Posterior vena cava (tissue), 2 donors: Measurements from ENCODE around the gene PEMT. TPM values are rescaled to one million over a fixed set of nuclear protein-coding genes. Genes with fewer than 3 reads are reported as not detected.
"Not testable (repeated sequence)": the region's sequence is repeated elsewhere in the genome, so short reads cannot be mapped to it uniquely, and the experiment has no call there.

ENCODE experiments used
- DNase-seq: peaks from one replicate; pipeline ENCODE4 v3.0.0-alpha.2; 2020; ENCODE audit warnings: low spot score
- intact Hi-C, 2 donors: fragments of 100-400 bp; cut with DNase I; formaldehyde crosslinking; loops; one replicate each; pipeline versions ENCODE4 v1.14.1 to v1.14.2; 2022 to 2023
- total RNA-seq, 2 donors: library from RNA; stranded (reverse); fragmentation: NEBNext Ultra II Directional; extraction: Animal tissue kit (Norgen Biotek cat#: 25700); gene quantifications; one replicate each; pipeline ENCODE4 v1.2.1, GENCODE V29; 2021
- donor health status: DM: yes; HTN: yes; CAD: no.
- donor health status: DM: yes; HTN: yes; CAD: no.

The PEMT gene
- total RNA-seq, 2 donors from 2014 or later, result 25.6 to 26.0 TPM

DNA sequence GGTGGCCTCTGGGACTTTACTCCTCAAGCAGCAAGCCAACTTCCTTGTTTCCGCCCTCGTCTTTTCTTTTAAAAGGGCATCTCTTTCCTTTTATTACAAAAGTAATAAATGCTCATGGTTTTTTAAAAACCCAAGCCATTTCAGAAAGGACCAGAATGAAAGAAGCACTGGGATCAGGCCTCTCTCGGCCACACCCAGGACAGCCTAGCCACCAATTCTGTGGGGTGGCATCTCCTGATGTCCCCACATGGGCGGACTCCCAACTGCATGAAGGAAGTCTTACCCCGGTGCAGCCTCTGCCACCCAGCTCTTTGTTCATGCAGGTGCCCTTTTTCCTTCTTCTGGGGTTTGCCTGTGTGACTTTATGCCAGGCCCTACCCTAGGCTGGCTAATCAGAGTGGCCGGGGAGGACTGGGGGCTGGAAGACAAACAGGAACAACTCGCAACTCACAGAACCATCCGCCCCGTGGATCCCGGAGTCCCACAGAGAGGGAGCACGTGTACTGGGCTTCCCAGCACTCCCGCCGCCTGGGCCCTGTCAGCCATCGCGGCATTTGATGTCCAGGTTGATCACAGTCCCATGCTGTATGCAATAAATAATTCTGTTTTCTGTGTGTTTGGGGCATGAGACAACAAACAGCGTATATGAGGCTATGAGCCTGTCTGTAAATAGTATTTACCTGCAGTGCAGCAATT is 92.8 kb downstream of the PEMT start:
- intact Hi-C loops, result loop anchor here (10.0 kb wide), 4 partner anchors 86 to 146 kb away; no protein-coding TSS in a partner anchor
- peak; percentile 81 for DNase-seq

DNA sequence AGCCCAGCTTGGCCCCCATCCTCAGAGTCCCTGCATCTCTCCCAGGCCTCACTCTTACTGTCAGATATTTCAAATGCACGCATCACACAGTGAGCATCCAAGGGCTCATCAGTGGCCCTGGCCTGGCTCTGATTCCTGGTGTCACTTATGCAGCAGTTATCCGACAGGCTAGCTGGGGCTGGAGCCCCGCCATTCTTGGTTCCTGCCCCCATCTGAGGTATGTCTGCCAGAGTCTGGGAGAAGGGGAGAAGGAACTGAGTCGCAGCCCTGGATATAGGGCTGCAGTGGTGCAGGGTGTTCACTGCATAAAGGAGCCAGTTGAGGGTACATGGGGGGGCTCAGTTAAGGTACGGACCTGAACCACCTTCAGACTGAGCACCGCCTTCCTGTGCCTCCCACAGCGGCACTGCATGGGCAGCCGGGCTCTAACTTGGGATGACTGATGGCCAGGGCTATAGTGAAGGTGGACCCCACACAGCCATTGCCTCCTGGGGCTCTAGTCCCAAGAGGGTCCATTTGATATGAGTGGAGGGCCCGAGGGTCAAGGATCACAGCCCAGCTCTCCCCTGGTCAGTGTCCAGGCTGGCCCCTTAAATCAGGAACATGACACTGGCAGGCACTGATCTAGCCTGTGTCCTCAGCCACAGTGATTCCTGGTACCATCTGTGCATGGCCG is 93.5 kb downstream of the PEMT start:
- intact Hi-C loops, result loop anchor here (10.0 kb wide), 4 partner anchors 87 to 147 kb away; no protein-coding TSS in a partner anchor
- DNase-seq, result peak; percentile 49

DNA sequence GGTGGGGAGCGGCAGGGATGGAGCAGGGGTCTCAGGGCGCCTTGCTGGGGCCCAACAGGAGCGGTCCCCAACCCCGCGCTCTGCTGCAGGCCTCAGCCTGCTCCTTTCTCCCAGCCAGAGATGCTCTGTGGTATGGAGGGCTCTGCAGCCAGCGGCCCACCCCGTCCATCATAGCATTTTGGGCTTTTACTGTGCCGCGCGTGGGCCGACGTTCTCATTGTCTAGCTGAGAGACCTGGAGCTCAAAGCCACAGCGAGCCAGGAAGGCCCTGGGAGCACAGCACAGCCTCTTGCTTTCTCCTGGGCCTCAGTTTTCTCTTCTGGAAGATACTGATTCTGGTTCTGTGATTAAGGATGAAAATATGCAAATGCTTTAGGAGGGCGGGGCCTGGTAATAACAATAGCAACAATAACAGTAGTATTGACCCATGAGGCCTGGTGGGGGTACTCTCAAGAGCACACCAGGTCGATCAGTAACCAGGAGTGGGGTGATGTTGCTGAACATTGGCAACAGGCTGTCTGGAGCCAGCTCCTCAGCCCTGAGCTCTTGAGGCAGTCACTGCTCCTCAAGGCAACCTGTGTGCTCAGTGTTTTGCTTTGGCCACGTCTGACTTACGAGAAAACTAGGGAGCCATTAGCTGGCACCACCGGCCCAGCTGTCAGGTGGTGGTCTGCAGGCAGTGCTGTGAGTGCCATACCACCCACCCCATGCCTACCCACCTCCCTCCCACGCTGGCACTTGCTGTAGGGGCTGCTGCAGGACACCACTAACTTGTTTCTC is 94.3 kb downstream of the PEMT start:
- DNase-seq, result peak; percentile 58
- intact Hi-C loops, result loop anchor here (10.0 kb wide), 4 partner anchors 88 to 148 kb away; no protein-coding TSS in a partner anchor

DNA sequence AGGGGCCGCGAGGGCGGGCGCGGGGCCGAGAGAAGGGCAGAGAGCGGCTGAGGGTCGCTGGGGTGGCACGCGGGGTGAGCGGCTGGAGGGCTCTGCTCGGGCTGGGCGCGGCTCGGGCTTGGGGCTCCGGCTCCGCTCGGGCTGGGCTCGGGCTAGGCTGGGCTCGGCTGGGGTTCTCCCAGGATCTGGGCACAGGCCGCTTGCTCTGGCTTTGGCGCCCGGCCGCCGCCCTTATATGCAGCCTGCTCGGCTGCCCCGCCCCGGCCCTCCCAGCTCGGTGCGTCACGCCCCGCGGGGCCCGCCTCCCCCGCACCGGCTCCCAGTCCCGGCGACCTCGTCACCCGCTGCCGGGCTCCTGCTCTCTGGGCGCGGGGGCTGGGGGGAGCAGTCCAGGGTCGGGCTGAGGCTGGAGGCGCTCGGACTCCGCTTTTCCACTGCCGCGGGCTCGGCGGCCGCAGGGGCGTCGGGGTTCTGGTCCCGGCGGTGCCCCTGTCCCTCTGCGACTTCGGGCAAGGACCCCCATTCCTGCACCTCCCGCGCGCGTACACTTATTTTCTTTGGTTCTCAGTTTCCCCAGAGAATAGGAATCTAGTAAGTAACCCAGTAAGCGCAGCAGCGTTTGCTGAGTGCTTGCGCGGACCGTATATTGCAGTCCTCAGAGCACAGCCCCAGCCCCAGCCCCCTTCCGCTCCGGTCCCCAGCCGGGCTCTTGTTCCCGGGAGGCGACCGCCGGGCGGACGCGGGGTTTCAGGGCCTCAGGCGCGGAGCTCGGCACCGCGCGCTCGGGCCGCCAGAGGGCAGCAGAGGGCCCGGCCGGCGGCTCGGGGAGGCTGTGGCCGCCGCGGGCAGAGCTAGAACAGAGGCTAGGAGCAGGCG is 95.1 kb downstream of the PEMT start, which contains the start of gene RASD1:
RASD1 (minus strand) TSS at position 207 of the 876 bp plus-strand sequence. CDS start 214 bp downstream, outside the sequence.
- DNase-seq, result peak; percentile 97
- intact Hi-C loops, result loop anchor here (10.0 kb wide), 4 partner anchors 88 to 148 kb away; no protein-coding TSS in a partner anchor

DNA sequence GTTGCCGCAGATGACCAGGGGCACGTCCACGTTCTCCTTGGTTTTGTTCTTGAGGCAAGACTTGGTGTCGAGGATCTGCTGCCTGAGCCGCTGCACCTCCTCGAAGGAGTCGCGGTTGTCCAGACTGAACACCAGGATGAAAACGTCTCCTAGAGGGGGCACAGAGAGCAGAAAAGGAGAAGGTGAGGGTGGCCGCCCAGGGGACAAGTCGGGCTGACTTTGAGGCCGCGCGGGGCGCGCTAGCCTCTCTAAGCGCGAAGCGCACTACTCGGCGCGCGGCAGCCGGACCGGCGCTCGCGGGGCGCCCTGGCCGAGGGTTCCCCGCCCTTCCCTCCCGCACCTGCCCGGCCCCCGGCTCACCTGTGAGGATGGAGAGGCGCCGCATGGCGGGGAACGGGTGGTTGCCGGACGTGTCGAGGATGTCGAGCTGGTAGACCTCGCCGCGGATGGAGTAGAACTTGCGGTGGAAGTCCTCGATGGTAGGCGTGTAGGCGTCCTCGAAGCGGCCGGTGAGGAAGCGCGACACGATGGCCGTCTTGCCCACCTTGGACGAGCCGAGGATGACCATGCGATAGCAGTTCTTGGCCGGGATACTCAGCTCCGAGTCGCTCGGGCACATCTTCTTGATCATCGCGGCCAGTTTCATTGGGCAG is 95.8 kb downstream of the PEMT start:
- no peak for DNase-seq
- intact Hi-C loops, result loop anchor here (10.0 kb wide), 4 partner anchors 89 to 149 kb away; no protein-coding TSS in a partner anchor

DNA sequence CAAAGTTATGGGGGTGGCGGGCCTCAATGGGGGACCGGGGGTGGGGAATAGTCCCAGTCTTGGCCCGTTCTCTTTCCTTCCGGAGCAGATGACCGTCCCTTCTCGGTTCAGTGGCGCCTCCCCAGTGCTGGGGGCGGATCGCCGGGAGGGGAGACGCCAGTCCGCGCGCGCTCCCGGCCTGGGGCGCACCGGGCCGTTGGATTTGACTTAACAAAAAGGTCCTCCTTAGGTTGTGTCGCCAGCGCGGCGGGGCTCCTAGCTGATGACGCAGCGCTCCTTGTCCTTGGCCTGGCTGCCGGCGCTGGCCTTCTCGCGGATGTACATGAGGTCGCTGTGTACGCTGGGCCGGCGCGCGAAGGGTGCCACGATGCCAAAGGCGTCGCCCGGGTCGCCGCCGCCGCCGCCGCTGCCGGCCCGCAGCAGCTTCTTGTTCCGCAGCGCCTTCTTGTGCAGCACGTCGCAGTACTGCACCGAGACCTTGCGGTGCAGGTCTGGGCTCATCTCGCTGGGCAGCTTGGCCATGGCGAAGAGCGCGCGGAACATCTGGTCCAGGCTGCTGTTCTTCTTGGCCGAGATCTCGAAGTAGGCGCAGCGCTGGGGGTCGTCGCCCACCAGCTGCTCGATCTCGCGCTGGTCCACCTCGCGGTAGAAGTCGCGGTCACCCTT is 96.5 kb downstream of the PEMT start:
- intact Hi-C loops, result loop anchor here (10.0 kb wide), 4 partner anchors 90 to 150 kb away; no protein-coding TSS in a partner anchor
- DNase-seq, result peak; percentile 91

DNA sequence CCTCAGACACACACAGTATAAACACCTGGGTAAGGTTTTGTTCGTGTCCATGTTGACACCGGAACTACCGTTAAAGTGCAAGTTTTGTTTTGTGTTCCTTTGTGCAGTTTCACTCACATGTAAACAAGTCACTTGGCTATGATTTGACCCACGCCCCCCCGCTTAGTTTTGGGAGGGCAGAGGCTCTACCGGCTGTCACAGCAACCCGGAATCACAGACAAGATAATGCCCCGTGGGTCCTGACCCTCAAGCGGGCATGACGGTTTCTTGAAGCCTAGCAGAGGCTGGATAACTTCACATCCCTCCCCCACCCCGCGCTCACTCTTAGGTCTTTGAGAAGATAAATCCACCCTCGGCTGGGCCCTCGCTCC is 97.0 kb downstream of the PEMT start:
- intact Hi-C loops, result loop anchor here (10.0 kb wide), 4 partner anchors 90 to 150 kb away; no protein-coding TSS in a partner anchor
- DNase-seq, result peak; percentile 79

DNA sequence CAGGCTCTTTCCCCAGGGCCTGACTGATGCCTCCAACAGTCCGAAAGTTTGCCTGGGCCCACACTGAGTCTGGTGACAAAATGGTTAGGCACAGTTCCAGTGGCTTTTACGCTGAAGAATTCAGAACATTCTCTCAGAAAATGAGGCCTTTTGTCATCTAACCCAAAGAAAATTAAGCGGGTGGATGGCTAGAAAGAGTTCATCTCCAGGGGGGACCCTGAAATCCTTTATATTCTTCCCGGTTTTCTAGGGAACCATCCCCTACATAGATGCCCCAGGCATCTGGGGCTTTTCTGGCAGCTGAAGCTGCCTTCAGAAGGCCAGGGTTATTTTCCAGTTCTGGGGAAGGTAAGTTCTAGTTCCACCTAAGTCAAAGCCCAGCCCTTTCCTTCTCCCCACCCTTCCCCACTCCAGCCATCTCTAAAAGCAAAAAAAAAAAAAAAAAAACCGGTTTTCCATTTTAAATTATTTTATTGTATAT is 97.5 kb downstream of the PEMT start:
- DNase-seq, result no peak

DNA sequence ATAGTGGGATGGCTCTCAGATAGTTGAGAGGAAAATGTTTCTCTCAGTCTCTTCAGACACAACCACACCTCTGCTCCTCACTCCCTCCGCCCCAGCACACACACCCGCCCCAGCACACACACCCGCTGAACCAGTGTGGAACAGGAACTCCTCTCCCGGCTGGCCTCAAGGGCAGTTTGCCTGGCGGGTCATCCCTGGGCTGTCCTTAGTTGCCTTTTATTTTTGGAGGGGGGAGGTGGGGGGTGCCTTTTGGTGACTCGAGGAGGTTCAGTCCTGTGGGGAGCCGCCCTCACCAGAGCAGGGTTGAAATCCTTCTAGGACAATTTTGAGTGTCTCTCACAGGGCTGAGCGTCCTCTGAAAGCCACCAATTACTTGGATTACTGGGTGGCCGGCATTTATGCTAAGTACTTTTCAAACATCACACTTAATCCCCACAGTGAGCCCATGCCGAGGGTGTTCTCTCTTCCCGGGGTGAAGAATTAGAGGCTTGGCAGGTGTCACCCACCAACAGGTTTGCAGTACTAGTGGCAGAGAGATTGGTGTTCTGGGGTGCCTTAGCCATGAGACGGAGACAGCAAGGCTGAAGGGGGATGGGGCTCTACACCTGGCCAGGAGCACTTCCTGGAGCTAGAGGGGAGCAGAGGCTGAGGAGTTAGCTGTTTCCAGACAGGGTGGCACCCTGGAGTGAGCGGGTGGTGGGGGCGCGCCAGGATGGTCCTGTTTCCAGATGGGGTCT is 98.1 kb downstream of the PEMT start:
- intact Hi-C loops, result loop anchor here (10.0 kb wide), 4 partner anchors 91 to 151 kb away; no protein-coding TSS in a partner anchor
- peak; percentile 59 for DNase-seq

More for the DNA sequence above, 97.5 kb downstream of the PEMT start:
- intact Hi-C loops, result loop anchor here (10.0 kb wide), 4 partner anchors 91 to 151 kb away; no protein-coding TSS in a partner anchor

DNA sequence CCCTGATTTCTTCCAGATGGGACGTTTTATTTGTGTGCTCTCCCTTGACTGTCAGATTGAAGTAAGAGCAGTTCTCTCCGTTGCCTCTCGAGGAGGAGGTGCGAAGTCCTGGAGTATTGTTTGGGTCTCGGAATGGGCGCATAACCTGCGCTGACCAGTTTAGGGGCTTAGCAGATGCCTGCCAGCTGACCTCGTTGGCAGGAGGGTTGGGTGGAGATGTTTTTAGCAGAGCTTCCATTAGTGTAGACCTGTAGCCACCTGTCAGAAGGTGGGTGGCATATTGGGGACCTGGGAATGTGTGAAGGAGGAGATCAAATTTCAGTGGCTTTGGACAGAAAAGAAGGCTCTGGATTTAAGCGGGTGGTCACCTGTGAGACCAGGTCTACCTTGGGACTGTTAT is 98.9 kb downstream of the PEMT start:
- intact Hi-C loops, result loop anchor here (10.0 kb wide), 4 partner anchors 92 to 152 kb away; no protein-coding TSS in a partner anchor

DNA sequence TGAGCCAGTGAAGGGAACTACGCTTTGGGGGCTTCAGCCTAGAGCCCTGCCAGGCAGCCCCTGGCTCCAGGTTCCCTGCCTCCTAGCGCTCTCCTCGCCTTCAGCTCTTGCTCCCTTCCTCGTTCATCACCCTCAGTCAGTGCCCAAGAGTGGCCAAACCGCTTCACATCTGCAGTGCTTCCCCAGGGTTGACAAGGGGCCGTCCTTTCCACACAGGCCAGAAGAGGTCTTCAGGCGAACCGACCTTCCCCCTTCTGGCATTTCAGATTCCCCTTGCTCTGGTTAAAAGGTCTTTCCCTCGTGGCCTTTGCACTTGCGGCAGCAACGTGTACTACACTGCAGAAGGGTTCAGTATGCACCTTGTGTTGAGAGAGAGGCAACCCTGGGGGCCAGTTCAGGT is 99.4 kb downstream of the PEMT start:
- no peak for DNase-seq
- intact Hi-C loops, result loop anchor here (10.0 kb wide), 4 partner anchors 93 to 153 kb away; no protein-coding TSS in a partner anchor

More for the DNA sequence above, 98.9 kb downstream of the PEMT start:
- no peak for DNase-seq

DNA sequence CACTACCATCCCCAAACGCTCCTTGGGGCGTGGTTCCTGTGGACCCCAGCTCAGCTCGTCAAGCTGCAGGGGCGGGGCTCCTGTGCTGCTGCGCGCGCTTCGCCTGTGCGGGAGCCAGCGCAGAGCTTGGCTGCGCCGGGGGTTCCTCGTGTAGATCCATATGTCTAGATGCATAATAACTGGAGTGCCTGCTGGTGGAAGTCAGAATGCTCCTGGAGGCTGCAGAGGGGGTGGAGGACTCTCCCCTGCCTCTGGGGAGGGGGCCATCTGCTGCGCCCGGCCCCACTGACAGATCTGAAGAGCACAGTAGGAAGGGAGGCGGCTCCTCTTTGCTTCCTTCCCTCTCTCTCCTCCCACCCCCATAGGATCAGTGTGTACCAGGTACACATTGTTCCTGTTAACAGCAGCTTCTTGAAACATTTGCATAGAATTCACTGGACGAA is 99.9 kb downstream of the PEMT start:
- DNase-seq, result no peak
- intact Hi-C loops, result loop anchor here (10.0 kb wide), 4 partner anchors 93 to 153 kb away; no protein-coding TSS in a partner anchor

DNA sequence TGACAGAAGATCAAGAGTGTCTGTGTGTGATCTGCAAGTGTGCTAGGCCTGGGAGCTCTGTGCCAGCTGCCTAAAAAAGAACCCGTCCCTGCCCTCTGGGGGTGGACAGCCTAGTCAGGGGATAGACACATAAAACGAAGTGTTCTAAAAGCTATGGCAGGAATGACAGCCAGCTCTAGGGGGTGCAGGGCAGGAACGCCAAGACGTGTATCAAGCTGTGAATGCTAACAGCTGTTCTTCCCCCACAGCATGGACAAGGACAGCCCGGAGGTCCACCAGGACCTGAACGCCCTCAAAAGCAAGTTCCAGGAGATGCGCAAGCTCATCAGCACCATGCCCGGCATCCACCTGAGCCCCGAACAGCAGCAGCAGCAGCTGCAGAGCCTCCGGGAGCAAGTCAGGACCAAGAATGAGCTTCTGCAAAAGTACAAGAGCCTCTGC is 100.5 kb downstream of the PEMT start:
- intact Hi-C loops, result loop anchor here (10.0 kb wide), 4 partner anchors 94 to 154 kb away; no protein-coding TSS in a partner anchor

DNA sequence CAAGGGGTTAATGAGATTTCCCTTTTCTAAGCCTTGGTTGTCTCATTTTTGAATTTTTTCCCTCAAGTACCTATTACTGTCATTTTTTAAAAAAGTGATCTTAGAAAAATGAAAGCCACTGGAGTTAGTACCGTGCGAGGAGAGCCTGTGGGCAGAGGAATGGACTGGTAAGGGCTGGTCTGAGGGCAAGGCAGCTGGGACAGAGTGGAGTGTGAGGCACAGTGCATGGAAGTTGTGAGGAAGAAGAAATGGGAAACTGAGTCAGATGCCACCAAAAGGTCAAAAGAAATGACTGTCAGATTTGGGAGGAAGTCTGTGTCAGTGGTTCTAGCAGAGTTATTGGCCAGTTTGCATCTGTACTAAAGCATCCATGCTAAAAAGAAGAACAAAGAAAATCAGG is 103.5 kb downstream of the PEMT start:
- intact Hi-C loops, result no loop called here
- DNase-seq, result no peak

More for the DNA sequence above, 100.5 kb downstream of the PEMT start:
- DNase-seq, result no peak

DNA sequence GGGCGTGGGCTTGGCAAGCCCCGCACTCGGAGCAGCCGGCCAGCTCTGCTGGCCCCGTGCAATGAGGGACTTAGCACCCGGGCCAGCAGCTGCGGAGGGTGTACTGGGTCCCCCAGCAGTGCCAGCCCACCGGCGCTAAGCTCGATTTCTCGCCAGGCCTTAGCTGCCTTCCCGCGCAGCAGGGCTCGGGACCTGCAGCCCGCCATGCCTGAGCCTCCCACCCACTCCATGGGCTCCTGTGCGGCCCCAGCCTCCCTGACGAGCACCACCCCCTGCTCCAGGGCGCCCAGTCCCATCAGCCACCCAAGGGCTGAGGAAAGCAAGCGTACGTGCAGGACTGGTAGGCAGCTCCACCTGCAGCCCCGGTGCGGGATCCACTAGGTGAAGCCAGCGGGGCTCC is 105.1 kb downstream of the PEMT start:
- DNase-seq, intact Hi-C loops: not testable (repeated sequence)

DNA sequence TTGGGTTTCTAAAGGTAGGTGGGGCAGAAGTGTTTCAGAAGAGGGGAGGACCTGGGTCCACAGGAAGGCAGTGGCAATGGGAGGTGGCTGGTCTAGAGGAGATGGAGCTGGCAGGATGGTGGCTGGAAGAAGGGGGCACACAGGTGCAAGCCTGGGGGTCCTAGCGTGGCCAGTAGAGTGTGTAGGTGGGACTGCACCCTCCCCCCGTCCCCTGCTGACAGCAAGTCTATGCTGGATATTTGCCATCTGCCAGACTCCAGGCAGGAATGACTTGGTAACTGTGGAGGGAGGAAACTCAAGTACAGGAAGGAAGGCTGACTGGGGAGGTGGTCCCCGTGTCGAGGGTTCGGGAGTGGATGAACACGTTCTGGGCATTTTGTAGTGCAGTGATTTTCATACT is 106.1 kb downstream of the PEMT start:
- intact Hi-C loops, result no loop called here
- DNase-seq, result no peak
